ENCODE results near the gene HOXD10.

HOXD10 gene

GRCh38 chr2:176148751-176149421 is 32.3 kb downstream of the HOXD10 start:
- no peak overlapping the region for H3K4me3 ChIP-seq (ENCODE audit: control insufficient read depth, low read depth, low read length)
- no peak for DNase-seq (ENCODE audit: low read depth)
- no peak for TF ChIP-seq CTCF (conservative IDR thresholded peaks at IDR 0.05; ENCODE audit: control insufficient read depth, insufficient read depth, low read depth, low read length)

DNA sequence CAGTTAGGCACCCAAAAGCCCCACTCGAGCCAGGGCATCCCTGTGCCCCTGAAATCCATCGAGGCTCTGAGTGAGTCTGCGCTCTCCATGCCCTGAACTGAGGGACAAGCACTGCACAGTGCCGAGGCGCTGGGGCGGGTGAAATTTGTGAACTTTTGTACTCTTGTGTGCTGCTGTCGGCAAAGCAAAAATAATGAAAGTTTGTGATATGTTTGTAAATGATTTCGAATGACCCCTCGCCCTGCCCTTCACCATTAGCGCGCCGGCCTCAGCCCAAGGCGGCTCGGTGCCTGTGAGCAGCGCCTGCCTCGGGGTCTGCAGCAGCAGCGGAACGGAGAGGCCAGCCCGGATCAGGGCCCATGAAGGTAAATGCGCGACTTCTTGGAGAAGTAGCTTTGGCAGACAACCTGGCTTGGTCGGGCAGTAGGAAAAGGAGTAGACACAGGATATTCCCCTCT is 32.9 kb downstream of the HOXD10 start:
- H3K4me3 ChIP-seq (ENCODE audit: control insufficient read depth, low read depth, low read length): no peak overlapping the region
- no peak for DNase-seq (ENCODE audit: low read depth)
- no peak for TF ChIP-seq CTCF (conservative IDR thresholded peaks at IDR 0.05; ENCODE audit: control insufficient read depth, insufficient read depth, low read depth, low read length)

DNA sequence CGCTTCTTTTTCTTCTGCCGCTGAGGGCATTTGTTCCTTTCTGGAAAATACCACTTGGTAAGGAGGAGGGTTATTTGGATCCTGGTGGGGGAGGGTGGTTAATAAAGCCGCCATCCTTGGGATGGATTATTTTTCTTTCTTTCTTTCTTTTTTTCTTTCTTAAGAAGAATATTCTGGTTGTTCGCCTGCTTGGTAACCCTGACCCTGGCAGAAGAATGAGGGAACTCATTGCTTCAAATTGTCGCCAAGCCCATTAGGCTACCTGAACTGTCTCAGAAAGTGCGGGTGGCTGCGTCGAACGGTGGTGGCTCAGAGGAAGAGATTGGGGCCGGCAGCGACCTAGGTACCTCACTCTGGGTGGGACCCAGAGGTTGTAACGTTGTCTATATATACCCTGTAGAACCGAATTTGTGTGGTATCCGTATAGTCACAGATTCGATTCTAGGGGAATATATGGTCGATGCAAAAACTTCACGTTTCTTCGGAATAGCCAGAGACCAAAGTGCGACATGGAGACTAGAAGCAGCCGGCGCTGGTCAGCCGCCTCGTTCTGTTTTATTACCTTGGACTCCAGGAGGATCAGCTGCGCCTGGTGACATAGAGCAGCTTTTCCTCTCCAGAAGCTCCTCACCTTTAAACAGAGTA is 33.5 kb downstream of the HOXD10 start:
- TF ChIP-seq CTCF (conservative IDR thresholded peaks at IDR 0.05; ENCODE audit: control insufficient read depth, insufficient read depth, low read depth, low read length): no peak
- DNase-seq (ENCODE audit: low read depth): no peak
- no peak overlapping the region for H3K4me3 ChIP-seq (ENCODE audit: control insufficient read depth, low read depth, low read length)

DNA sequence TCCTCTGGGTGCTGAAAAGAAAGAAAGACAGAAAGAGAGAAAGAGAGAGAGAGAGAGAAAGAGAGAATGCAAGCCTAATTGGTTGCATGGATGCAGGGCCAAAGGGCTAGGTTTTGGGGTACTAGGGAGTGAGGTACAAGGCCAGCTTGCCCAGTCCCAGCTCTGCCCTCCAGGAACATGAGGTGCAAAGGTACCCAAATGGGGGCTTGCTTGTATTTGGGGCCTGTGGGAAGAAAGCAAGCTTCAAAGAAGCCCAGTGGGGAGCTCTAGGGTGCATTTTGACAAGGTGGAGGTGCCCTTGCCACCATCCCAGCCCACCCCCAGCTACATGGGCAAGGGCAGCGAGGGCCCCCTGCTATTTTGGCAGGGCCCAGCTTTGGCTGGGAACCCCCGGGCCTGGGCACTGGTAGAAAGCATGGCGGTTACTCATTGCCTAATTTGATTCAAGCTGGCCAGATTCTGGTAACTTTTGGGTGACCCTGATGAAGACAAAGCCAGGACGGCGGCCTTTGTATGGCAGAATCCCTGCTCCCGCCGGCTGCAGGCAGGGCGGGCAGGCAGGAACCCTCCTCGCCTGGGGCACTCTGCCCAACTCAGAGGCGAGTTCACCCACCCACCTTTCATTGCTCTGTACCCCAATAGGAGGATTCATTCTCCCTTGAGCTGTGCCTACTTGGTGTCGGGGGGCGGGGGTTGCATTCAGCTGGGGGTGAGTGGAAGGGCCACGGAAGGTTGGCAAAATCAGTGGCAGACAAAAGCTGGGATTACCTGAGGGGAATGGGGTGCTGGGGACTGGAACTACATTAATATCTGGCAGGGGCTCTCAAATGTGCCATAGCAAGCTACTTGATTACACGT is 34.2 kb downstream of the HOXD10 start:
- no peak overlapping the region for H3K4me3 ChIP-seq (ENCODE audit: control insufficient read depth, low read depth, low read length)
- no peak for TF ChIP-seq CTCF (conservative IDR thresholded peaks at IDR 0.05; ENCODE audit: control insufficient read depth, insufficient read depth, low read depth, low read length)
- no peak for DNase-seq (ENCODE audit: low read depth)

DNA sequence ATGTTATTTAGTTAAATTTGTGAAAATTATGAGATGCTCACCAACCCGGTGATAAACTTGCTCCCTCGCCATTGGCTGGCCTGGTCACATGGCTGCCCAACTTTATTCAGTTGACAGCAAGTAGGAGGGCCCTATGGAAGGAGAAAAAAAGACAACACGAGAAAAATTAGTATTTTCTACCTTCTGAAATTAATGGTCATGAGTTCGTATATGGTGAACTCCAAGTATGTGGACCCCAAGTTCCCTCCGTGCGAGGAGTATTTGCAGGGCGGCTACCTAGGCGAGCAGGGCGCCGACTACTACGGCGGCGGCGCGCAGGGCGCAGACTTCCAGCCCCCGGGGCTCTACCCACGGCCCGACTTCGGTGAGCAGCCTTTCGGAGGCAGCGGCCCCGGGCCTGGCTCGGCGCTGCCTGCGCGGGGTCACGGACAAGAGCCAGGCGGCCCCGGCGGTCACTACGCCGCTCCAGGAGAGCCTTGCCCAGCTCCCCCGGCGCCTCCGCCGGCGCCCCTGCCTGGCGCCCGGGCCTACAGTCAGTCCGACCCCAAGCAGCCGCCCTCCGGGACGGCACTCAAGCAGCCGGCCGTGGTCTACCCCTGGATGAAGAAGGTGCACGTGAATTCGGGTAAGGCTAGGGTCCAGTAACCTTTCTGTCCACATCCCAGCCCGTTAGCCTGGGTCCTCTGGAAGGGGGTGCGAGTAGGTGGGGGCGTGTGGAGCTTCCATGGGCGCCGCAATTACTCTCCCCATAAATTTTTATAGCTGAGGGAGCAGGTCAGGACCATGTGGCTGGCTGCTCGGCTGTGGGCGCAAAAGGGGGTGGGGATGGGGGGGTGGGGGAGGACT is 35.1 kb downstream of the HOXD10 start, which contains the start of gene HOXD4:
Gene HOXD4, plus strand, starts transcription at position 109 of the 846 bp plus-strand sequence. Its CDS starts 84 bp downstream, at position 193.
- no peak for TF ChIP-seq CTCF (conservative IDR thresholded peaks at IDR 0.05; ENCODE audit: control insufficient read depth, insufficient read depth, low read depth, low read length)
- no peak for DNase-seq (ENCODE audit: low read depth)
- peak within 1 kb of the TSS; percentile 41 for H3K4me3 ChIP-seq (ENCODE audit: control insufficient read depth, low read depth, low read length)
